Heart right ventricle (tissue), 16 donors: ENCODE measurements around the gene RGP1. TPM values are rescaled to one million over a fixed set of nuclear protein-coding genes. Genes with fewer than 3 reads are reported as not detected.

Experiments used
- ATAC-seq, 8 donors: fragments of 200-7000 bp; cut with Tn5 transposase; one replicate each; pipeline ENCODE4 v1.9.1; 2020; ENCODE audit warnings: mild to moderate bottlenecking in 8 of 8, moderate library complexity in 8 of 8, moderate number of reproducible peaks in 1 of 8
- DNase-seq, 2 donors: peaks; one replicate each; pipeline ENCODE4 v3.0.0-alpha.2; 2020
- H3K27ac ChIP-seq, 10 donors: fragments of 200-600 bp; sonication (generic) in 2 of 10; one replicate each; pipeline versions ENCODE4 v1.5.0 to v1.8.0; 2020 to 2022; ENCODE audit warnings: mild to moderate bottlenecking in 3 of 10
- H3K27me3 ChIP-seq, 7 donors: fragments of 200-600 bp; one replicate each; pipeline ENCODE4 v1.8.0; 2021 to 2022; ENCODE audit warnings: mild to moderate bottlenecking in 2 of 7
- H3K36me3 ChIP-seq, 9 donors: fragments of 200-600 bp; sonication (generic) in 1 of 9; one replicate each; pipeline versions ENCODE4 v1.5.0 to v1.8.0; 2020 to 2022; ENCODE audit warnings: mild to moderate bottlenecking in 2 of 9
- H3K4me1 ChIP-seq, 9 donors: fragments of 200-600 bp; sonication (generic) in 1 of 9; one replicate each; pipeline versions ENCODE4 v1.5.0 to v1.8.0; 2020 to 2022; ENCODE audit warnings: mild to moderate bottlenecking in 4 of 9
- H3K4me3 ChIP-seq, 10 donors: fragments of 200-600 bp; sonication (generic) in 2 of 10; one replicate each; pipeline versions ENCODE4 v1.5.0 to v1.8.0; 2020 to 2022; ENCODE audit warnings: mild to moderate bottlenecking in 7 of 10, moderate library complexity in 2 of 10
- H3K9me3 ChIP-seq, 11 donors: fragments of 200-600 bp in 10 of 11; sonication (generic) in 2 of 11; one replicate each; pipeline versions ENCODE4 v1.5.0 to v1.8.0; 2013 to 2022; ENCODE audit warnings: mild to moderate bottlenecking in 2 of 11, control low read depth in 1 of 11, moderate library complexity in 1 of 11
- CTCF ChIP-seq, 9 donors: fragments of 200-600 bp; sonication (generic) in 2 of 9; IDR thresholded peaks; one replicate each; pipeline versions ENCODE4 v1.5.0 to v1.8.0; 2021 to 2022; ENCODE audit warnings: antibody characterized with exemption in 9 of 9, mild to moderate bottlenecking in 5 of 9, moderate library complexity in 1 of 9
- WGBS, 2 donors: extraction: QIAGEN DNeasy Blood & Tissue Kit; methylation state at CpG; one replicate each; pipeline ENCODE4 v1.1.7; 2013; ENCODE audit warnings: inconsistent platforms in 1 of 2; 5-methylcytosine and 5-hydroxymethylcytosine counted together
- intact Hi-C, 10 donors: fragments of 100-400 bp; cut with DNase I; formaldehyde crosslinking; loops; one replicate each; pipeline versions ENCODE4 v1.11.1 to v1.14.2; 2022
- polyA plus RNA-seq, 2 donors: library from polyadenylated mRNA; stranded (reverse); fragments of 200-250 nt; gene quantifications; one replicate each; pipeline ENCODE4 v1.2.3, GENCODE V29; 2013
- total RNA-seq, 10 donors: library from RNA; stranded (reverse); fragmentation: NEBNext Ultra II Directional in 3 of 10; extraction: Animal tissue kit (Norgen Biotek cat#: 25700) in 3 of 10; gene quantifications; one replicate each; pipeline versions ENCODE4 v1.2.1 to v1.2.4, GENCODE V29; 2021 to 2023
- donor health status: Arrhythmogenic right ventricular cardiomyopathy.
- donor health status: ischemic (EF 13 %, LVEDD 7.1; RV severe dilation, severe dysfunction).
- donor health status: healthy with polysubstance abuse.
- donor health status: DM: no; HTN: yes; CAD: no.
- donor health status: DM: no; HTN: no; CAD: no.
- donor health status: ischemic (EF 25% LVEDD 6.9; RV normal size, moderate dysfunction).
- donor health status: ischemic (EF 25% LVEDD 5.7; RV mildly dilated, moderate dysfunction).
- donor health status: healthy.
- donor health status: DM: yes; HTN: yes; CAD: no.
- donor health status: Ischemic cardiomyopathy.
- donor health status: ischemic (EF 35%, LVEDD 5.7; RV mildly dilated, moderate dysfunction).
- donor health status: nonischemic (EF 11% LVEDD 7.7; RV severe dilation, severe dysfunction).
- donor health status: DM: yes; HTN: yes; CAD: no.
- donor health status: PGD.
- donor health status: ischemic (EF 29% LVEDD 5.4; RV normal size, mild dysfunction).
- donor health status: nonischemic (EF 23%, LVEDD 6.1; RV moderate dilation, normal function).

RGP1 gene
- total and polyA plus RNA-seq, 12 donors = 8.2 to 39.4 (median 32.1) TPM

GRCh38 chr9:35783418-35783817, 34.3 kb downstream of the RGP1 start:
- no peaks in the 10 kb centered on the region for H3K4me1 ChIP-seq
- TF ChIP-seq CTCF (IDR thresholded peaks at IDR 0.05) = no peak
- H3K36me3 ChIP-seq = no peaks in the 10 kb centered on the region
- no peak overlapping the region for H3K27ac ChIP-seq
- DNase-seq (no peak), ATAC-seq (no peak)
- H3K4me3 ChIP-seq = no peak overlapping the region
- intact Hi-C loops = loop anchor here in 1 of 10 donors (10.0 kb wide), 1 partner anchor 241 kb away; no protein-coding TSS in a partner anchor
- H3K9me3 ChIP-seq = no peaks in the 10 kb centered on the region
- no peaks in the 10 kb centered on the region for H3K27me3 ChIP-seq

GRCh38 chr9:35789541-35789940, 40.5 kb downstream of the RGP1 start:
- intact Hi-C loops = loop anchor here in 2 of 10 donors (2.0 to 10.0 kb wide), 3 partner anchors 33 to 235 kb away; no protein-coding TSS in a partner anchor
- ATAC-seq (no peak), DNase-seq (no peak)
- Histone ChIP-seq H3K9me3 (no peaks in the 10 kb centered on the region), H3K27me3 (peaks cover 0 to 7% (median 0%) of the 10 kb centered on the region in 7 donors), H3K4me1 (peaks cover 16 to 39% (median 30%) of the 10 kb centered on the region in 9 donors), H3K27ac (no peak overlapping the region), H3K4me3 (no peak overlapping the region), H3K36me3 (no peaks in the 10 kb centered on the region)
- TF ChIP-seq CTCF (IDR thresholded peaks at IDR 0.05) = no peak
- 94 to 97% methylated on average over 2 of the region's 2 CpGs for WGBS, 2 donors

- TF ChIP-seq CTCF (IDR thresholded peaks at IDR 0.05) = no peak
- intact Hi-C loops = loop anchor here in 9 of 10 donors (1.0 to 10.0 kb wide), 8 partner anchors 23 to 235 kb away; partner anchors contain the start of genes FAM221B (in 3 of the 9), TMEM8B (in 3 of the 9) and SPAG8 (in 1 of the 9)
- 27 to 34% methylated on average over 4 of the region's 4 CpGs for WGBS, 2 donors
- no peak overlapping the region for H3K4me3 ChIP-seq
- H3K36me3 ChIP-seq = no peaks in the 10 kb centered on the region
- H3K27me3 ChIP-seq = peaks cover 0 to 7% (median 0%) of the 10 kb centered on the region in 7 donors
- no peak for DNase-seq
- no peak for ATAC-seq
- no peak overlapping the region for H3K27ac ChIP-seq
- peaks cover 16 to 43% (median 31%) of the 10 kb centered on the region in 9 donors for H3K4me1 ChIP-seq
- no peaks in the 10 kb centered on the region for H3K9me3 ChIP-seq
These were observed 40.9 kb downstream of the RGP1 start for GRCh38 chr9:35790025-35790384.

- Histone ChIP-seq H3K27ac (peak overlapping the region; percentile 2 to 90 (median 82)), H3K36me3 (no peaks in the 10 kb centered on the region), H3K4me3 (peak overlapping the region in 9 of 10 donors; percentile 56 to 78 (median 70)), H3K9me3 (no peaks in the 10 kb centered on the region), H3K4me1 (peaks cover 16 to 47% (median 33%) of the 10 kb centered on the region in 9 donors), H3K27me3 (peaks cover 0 to 7% (median 0%) of the 10 kb centered on the region in 7 donors)
- ATAC-seq = peak; percentile 83 to 94 (median 92)
- WGBS, 2 donors = 26 to 29% methylated on average over 37 of the region's 37 CpGs
- TF ChIP-seq CTCF (IDR thresholded peaks at IDR 0.05) = peak; percentile 71 to 91 (median 84)
- intact Hi-C loops = loop anchor here in 9 of 10 donors (1.0 to 10.0 kb wide), 9 partner anchors 22 to 234 kb away; partner anchors contain the start of genes FAM221B (in 3 of the 9), TMEM8B (in 3 of the 9) and SPAG8 (in 1 of the 9)
- peak; percentile 58 to 83 for DNase-seq
These were observed 41.6 kb downstream of the RGP1 start for GRCh38 chr9:35790385-35791296.
